Gastroesophageal sphincter (tissue), 3 donors: Measurements from ENCODE around the gene PSMB3.

Source experiments
- CTCF ChIP-seq, 4 experiments: fragments of 200-600 bp in 2 of 4; fragments of 450-650 bp in 2 of 4; sonication (generic) in 1 of 4; IDR thresholded peaks; one replicate each; pipeline ENCODE4 v1.5.1; 2017 to 2019; ENCODE audit warnings: antibody characterized with exemption in 4 of 4, mild to moderate bottlenecking in 2 of 4, moderate library complexity in 2 of 4
- EP300 ChIP-seq: sonication (generic); formaldehyde crosslinking; IDR thresholded peaks from one replicate; pipeline ENCODE4 v1.6.1; 2017; ENCODE audit warnings: antibody characterized with exemption, mild to moderate bottlenecking
- POLR2A ChIP-seq, 2 donors: fragments of 450-650 bp; IDR thresholded peaks; one replicate each; pipeline ENCODE4 v1.6.1; 2017; ENCODE audit warnings: antibody characterized with exemption in 2 of 2, mild to moderate bottlenecking in 2 of 2, moderate library complexity in 1 of 2
- POLR2AphosphoS5 ChIP-seq: sonication (generic); formaldehyde crosslinking; IDR thresholded peaks from one replicate; pipeline ENCODE4 v1.6.1; 2017; ENCODE audit warnings: antibody characterized with exemption

- no peak for TF ChIP-seq CTCF (IDR thresholded peaks at IDR 0.05)
- no peak for TF ChIP-seq POLR2A (IDR thresholded peaks at IDR 0.05)
- no peak for TF ChIP-seq POLR2AphosphoS5
- no peak for TF ChIP-seq EP300
Measured at GRCh38 chr17:38707678-38708351, 44.7 kb upstream of the PSMB3 start.
